GM23338 (cell line): Measurements from ENCODE around the gene FAM241B.

ENCODE experiments used
- CREB1 ChIP-seq: fragments of 250-450 bp; sonication (Bioruptor Pico); IDR thresholded peaks from 2 replicates; pipeline ENCODE4 v1.5.0; 2020; ENCODE audit warnings: low read depth, mild to moderate bottlenecking, moderate library complexity
- CTCF ChIP-seq, 2 experiments: fragments of 200-600 bp in 1 of 2; sonication (generic) in 1 of 2; conservative IDR thresholded peaks; 2 replicates each; pipeline versions ENCODE4 v1.5.1 to v1.6.1; 2016 to 2017; ENCODE audit warnings: antibody characterized with exemption in 2 of 2, low read depth in 2 of 2, mild to moderate bottlenecking in 2 of 2, moderate library complexity in 1 of 2
- EZH2 ChIP-seq: fragments of 200-600 bp; sonication (generic); IDR thresholded peaks from one replicate; pipeline ENCODE4 v1.8.0; 2017; ENCODE audit warnings: antibody characterized with exemption, mild to moderate bottlenecking, low read depth; ENCODE audit not compliant: unreplicated experiment
- EZH2phosphoT487 ChIP-seq: fragments of 200-600 bp; sonication (generic); IDR thresholded peaks from one replicate; pipeline ENCODE4 v1.8.1; 2018; ENCODE audit warnings: antibody characterized with exemption; ENCODE audit not compliant: unreplicated experiment
- POLR2AphosphoS5 ChIP-seq: IDR thresholded peaks from 2 replicates; pipeline ENCODE4 v1.6.1; 2016; ENCODE audit warnings: antibody characterized with exemption, low read depth
- TF ChIP-seq, protein P1 (sequence below): IDR thresholded peaks from one replicate; pipeline ENCODE4 v1.6.1; 2018; ENCODE audit warnings: antibody characterized with exemption; ENCODE audit not compliant: unreplicated experiment

- TF ChIP-seq EZH2 (no peak), CTCF (conservative IDR thresholded peaks at IDR 0.05; ENCODE audit: low read depth in 2 of 2) (no peak), EZH2phosphoT487 (no peak), POLR2AphosphoS5 (no peak), CREB1 (CRISPR knock-in tag) (no peak)
- TF ChIP-seq, protein P1, sequence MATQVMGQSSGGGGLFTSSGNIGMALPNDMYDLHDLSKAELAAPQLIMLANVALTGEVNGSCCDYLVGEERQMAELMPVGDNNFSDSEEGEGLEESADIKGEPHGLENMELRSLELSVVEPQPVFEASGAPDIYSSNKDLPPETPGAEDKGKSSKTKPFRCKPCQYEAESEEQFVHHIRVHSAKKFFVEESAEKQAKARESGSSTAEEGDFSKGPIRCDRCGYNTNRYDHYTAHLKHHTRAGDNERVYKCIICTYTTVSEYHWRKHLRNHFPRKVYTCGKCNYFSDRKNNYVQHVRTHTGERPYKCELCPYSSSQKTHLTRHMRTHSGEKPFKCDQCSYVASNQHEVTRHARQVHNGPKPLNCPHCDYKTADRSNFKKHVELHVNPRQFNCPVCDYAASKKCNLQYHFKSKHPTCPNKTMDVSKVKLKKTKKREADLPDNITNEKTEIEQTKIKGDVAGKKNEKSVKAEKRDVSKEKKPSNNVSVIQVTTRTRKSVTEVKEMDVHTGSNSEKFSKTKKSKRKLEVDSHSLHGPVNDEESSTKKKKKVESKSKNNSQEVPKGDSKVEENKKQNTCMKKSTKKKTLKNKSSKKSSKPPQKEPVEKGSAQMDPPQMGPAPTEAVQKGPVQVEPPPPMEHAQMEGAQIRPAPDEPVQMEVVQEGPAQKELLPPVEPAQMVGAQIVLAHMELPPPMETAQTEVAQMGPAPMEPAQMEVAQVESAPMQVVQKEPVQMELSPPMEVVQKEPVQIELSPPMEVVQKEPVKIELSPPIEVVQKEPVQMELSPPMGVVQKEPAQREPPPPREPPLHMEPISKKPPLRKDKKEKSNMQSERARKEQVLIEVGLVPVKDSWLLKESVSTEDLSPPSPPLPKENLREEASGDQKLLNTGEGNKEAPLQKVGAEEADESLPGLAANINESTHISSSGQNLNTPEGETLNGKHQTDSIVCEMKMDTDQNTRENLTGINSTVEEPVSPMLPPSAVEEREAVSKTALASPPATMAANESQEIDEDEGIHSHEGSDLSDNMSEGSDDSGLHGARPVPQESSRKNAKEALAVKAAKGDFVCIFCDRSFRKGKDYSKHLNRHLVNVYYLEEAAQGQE, result no peak
These were observed 4.8 kb downstream of the FAM241B start for GRCh38 chr10:69634759-69635425.
